ENCODE measurements around the gene WIPF2. TPM values are rescaled to one million over a fixed set of nuclear protein-coding genes. Genes with fewer than 3 reads are reported as not detected.

Gene WIPF2
- total RNA-seq, 1 experiment from 2014 or later: 30.4 TPM

GRCh38 chr17:40321524-40321929 is 102.4 kb downstream of the WIPF2 start:
- BruUV-seq (replicated peaks): no TSS peak
- peaks cover 82% of the 10 kb centered on the region for H3K79me2 ChIP-seq (ENCODE audit: insufficient read depth, low read length)

More at GRCh38 chr17:40321524-40321929, 102.4 kb downstream of the WIPF2 start:
- DNase-seq (ENCODE audit: low read depth, low spot score) (no peak), ATAC-seq (no peak)
- intact Hi-C loops (cut with micrococcal nuclease): no loop called here
- Histone ChIP-seq H3K4me3 (replicated peaks in 1 of 2; ENCODE audit: low read depth in 1 of 2, low read length in 2 of 2) (peak overlapping the region; percentile 46 to 56), H4K20me1 (ENCODE audit: insufficient read depth) (no peaks in the 10 kb centered on the region), H3K9me3 (ENCODE audit: control insufficient read depth in 1 of 2, insufficient read depth in 1 of 2, low read depth in 1 of 2, low read length in 2 of 2) (no peaks in the 10 kb centered on the region), H3K27ac (ENCODE audit: low read depth, low read length) (peak overlapping the region; percentile 60; the same call in 1 of the 2 replicates), H3K9ac (ENCODE audit: low read length) (peak overlapping the region; percentile 66), H3K4me1 (ENCODE audit: control insufficient read depth in 1 of 2, insufficient read depth in 2 of 2, low read length in 2 of 2) (peaks cover 45 to 68% of the 10 kb centered on the region in 2 experiments), H3K27me3 (ENCODE audit: insufficient read depth, low read length) (no peaks in the 10 kb centered on the region), H2AFZ (ENCODE audit: low read depth, low read length, poor library complexity, severe bottlenecking) (no peak overlapping the region), H3K4me2 (ENCODE audit: low read length) (peak overlapping the region; percentile 95), H3K9me2 (ENCODE audit: insufficient read depth) (no peaks in the 10 kb centered on the region), H3K36me3 (ENCODE audit: control insufficient read depth in 1 of 2, insufficient read depth in 2 of 2, low read length in 2 of 2) (no peaks in the 10 kb centered on the region)
- ChIA-PET CTCF (no interaction called here), RAD21 (ENCODE audit: low non-redundant PET in 1 of 2, low total read pairs in 2 of 2, uncharacterized antibody in 2 of 2, unreplicated experiment in 2 of 2) (no interaction called here), POLR2A (no interaction called here)
- no peak for TF ChIP-seq FOSL1 (IDR thresholded peaks at IDR 0.05; ENCODE audit: low read depth)
- TF ChIP-seq SIN3A (IDR thresholded peaks at IDR 0.05; ENCODE audit: low read depth): no peak
- no peak for TF ChIP-seq ELF1 (IDR thresholded peaks at IDR 0.05; ENCODE audit: borderline replicate concordance, low read depth)
- TF ChIP-seq JUND (IDR thresholded peaks at IDR 0.05): no peak
- no peak for TF ChIP-seq YY1 (IDR thresholded peaks at IDR 0.05; ENCODE audit: extremely low read depth, insufficient replicate concordance, low read depth, low read length)
- TF ChIP-seq REST (IDR thresholded peaks at IDR 0.05; ENCODE audit: low read depth): no peak
- no peak for TF ChIP-seq ZFX (IDR thresholded peaks at IDR 0.05)
- no peak for TF ChIP-seq CEBPB (IDR thresholded peaks at IDR 0.05; ENCODE audit: low read depth)
- no peak for TF ChIP-seq ATF3 (IDR thresholded peaks at IDR 0.05)
- TF ChIP-seq EZH2 (IDR thresholded peaks at IDR 0.05): no peak
- no peak for TF ChIP-seq RAD21 (IDR thresholded peaks at IDR 0.05; ENCODE audit: low read depth)
- TF ChIP-seq MAX (IDR thresholded peaks at IDR 0.05): no peak

All from HCT116 (cell line).